GM12801 (cell line): ENCODE results near the gene PRKCE.

ENCODE experiments used
- CTCF ChIP-seq: IDR thresholded peaks from one replicate; pipeline ENCODE4 v1.5.1; 2011; ENCODE audit warnings: control low read depth; ENCODE audit not compliant: insufficient read length; ENCODE audit errors: extremely low read depth

Gene PRKCE

DNA sequence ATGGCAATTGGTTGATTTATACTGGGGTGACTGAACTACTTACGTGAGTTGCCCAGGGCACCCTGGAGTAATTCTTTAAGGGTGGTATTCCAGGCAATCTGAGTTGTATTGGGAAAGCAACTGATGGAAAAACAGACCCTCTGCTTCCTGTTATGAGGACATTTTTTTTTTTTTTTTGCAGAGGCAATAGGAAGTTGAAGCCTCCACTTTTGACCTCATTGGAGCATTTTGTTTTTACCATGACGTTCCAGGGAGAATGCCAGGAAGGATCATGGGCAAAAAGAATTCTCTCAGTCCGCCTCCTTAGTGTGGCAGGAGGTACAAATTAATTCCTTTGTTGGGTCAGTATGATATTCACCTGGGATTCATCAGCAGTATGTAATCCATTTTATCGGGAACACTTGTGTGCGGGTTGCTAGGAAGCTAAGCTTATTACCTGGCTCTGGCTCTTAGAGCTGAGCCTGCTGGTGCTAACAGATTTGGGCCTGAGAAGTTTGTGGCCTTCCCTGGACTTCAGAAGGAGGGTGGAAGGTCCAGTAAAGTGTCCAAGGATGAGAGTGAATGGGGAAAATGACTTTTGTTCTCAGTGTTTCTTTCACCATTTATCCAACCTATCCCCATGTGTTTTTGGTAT is 372.8 kb downstream of the PRKCE start:
- no peak for TF ChIP-seq CTCF

GRCh38 chr2:46025081-46025480 is 373.6 kb downstream of the PRKCE start:
- TF ChIP-seq CTCF, result no peak

DNA sequence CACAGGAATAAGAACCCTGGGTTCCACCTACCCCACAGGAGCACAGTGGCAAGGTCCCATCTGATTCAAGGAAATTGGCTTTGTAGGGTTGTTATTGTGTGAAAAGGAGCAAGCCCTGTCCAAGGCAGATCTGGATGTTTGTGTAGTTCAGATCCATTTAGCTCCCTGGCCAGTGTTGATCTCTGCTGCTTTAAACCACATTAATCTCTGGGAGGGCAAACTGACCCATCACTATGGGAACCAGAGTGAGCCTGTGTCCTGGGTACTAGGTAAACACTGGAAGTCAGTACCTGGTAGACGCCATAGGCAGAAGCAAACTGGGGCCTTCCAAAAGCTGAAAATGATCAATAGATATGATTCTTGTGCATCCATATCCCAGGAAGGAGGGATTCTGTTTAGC is 374.2 kb downstream of the PRKCE start:
- no peak for TF ChIP-seq CTCF

- TF ChIP-seq CTCF, result no peak
Observed at GRCh38 chr2:46026431-46026830, 375.0 kb downstream of the PRKCE start.

GRCh38 chr2:46029332-46029811 is 377.9 kb downstream of the PRKCE start:
- no peak for TF ChIP-seq CTCF

GRCh38 chr2:46030330-46030729 is 378.9 kb downstream of the PRKCE start:
- TF ChIP-seq CTCF, result no peak

DNA sequence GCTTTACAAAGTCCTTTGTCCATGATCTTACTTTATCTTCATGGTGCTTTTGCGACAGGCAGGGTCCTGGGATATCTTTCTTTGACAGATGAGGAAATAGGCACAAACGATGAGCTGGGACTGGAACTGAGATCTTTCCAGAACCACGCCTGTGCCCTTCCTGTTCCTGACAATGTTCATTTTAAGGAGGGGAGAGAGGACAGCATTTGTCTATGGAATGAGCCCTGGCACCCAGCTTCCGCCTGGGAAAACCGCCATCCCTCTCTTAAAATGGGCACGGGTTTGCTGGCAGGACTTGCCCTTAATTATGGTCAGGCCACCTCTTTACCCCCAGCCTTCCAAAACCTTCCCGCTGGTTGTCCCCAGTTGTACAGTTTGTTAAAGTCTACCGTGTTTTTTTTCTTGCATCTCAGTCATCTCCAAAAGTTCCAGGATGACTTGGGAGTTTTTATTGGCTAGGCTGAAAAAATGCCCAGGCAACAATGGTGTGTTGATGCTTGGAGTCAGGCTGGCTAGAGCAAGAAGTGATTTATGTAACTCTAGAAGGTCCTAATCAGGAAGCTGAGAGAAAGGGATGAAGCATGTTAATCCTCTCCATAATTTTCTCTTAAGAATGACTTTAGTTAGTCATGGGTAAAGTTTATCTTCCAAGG is 380.8 kb downstream of the PRKCE start:
- no peak for TF ChIP-seq CTCF
